ENCODE results near the gene RNFT1.
"Not testable (repeated sequence)": the region's sequence is repeated elsewhere in the genome, so short reads cannot be mapped to it uniquely, and the experiment has no call there.

Gene RNFT1, protein sequence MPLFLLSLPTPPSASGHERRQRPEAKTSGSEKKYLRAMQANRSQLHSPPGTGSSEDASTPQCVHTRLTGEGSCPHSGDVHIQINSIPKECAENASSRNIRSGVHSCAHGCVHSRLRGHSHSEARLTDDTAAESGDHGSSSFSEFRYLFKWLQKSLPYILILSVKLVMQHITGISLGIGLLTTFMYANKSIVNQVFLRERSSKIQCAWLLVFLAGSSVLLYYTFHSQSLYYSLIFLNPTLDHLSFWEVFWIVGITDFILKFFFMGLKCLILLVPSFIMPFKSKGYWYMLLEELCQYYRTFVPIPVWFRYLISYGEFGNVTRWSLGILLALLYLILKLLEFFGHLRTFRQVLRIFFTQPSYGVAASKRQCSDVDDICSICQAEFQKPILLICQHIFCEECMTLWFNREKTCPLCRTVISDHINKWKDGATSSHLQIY

DNA sequence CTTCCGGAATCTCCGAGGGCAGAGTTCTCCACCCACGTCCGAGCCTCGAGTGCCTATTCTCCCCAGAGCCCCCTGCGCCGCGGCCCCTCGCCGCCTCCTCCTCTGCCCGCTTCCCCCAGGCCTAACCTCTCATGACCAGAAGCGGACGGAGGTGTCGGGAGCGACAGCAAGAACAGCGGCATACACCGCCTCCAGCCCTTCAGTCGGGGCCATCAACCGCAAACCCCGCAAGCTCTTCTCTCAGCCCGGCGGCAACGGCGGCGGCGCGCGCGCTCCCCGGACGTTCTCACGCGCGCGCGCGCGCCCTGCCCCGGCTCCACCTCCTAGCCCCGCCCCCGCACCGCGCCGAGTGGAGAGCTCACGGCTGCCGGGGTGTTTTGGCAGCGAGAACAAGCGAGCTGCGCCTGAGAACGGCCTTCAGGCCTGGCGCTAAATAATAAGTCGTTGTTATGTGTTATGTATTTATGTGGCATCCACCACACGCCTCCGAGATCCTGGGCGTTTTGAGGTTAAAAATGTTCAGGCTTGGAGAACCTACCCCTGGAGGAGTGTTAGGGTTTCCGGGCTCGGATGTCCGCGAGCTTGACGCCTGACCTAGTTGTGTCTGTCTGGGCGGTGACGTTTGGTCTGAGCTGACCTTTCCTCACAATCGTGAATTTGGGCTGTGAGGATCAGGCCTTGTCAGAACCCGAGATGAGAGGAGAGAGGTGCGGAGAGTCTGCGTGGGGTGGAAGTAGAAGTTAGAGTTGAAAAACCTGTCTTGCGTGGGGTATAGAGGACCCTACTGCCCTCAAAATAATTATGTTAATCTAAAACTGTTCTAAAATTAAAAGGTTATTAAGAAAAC is at the start of gene RNFT1:
RNFT1 (minus strand) TSS at position 259 of the 847 bp plus-strand sequence; CDS start at position 182, 77 bp downstream.
- H3K9me3 ChIP-seq (ENCODE audit: control insufficient read depth, low read length) = no peaks in the 10 kb centered on the region
- H3K4me2 ChIP-seq (ENCODE audit: low read length) = peak within 1 kb of the TSS; percentile 42
- peak within 1 kb of the TSS; percentile 96 for H2AFZ ChIP-seq
- no peak for TF ChIP-seq CTCF (IDR thresholded peaks at IDR 0.05)
- H3K27ac ChIP-seq = peak within 1 kb of the TSS; percentile 78
- no peaks in the 10 kb centered on the region for H3K27me3 ChIP-seq (ENCODE audit: control insufficient read depth, insufficient read depth, low read length)
- H3K4me3 ChIP-seq (ENCODE audit: low read depth, low read length) = peak within 1 kb of the TSS; percentile 74
- no peaks in the 10 kb centered on the region for H3K36me3 ChIP-seq (ENCODE audit: control insufficient read depth, insufficient read depth, low read length)
- peak within 1 kb of the TSS; percentile 32 for H3K9ac ChIP-seq
- no peaks in the 10 kb centered on the region for H3K79me2 ChIP-seq
- no peaks in the 10 kb centered on the region for H3K4me1 ChIP-seq

DNA sequence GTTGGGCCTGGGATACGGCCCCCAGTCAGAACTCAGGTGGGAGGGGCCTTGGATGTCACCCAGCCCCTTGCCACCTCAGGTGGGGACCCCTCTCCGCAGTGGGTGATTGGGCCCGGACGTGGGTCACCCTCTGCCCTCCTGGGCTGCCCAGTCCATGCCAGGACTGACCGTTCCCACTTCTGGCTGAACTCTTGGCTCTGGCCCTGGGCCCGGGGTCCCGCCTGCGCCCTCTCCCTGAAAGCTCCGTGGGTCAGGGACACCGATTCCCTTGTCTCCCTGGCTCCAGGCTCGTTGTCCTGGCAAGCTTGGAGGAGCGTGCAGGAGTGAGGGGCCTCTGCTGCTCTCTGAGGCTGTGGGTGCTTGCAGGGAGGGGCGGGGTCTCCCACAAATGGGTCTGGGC is 44.8 kb upstream of the RNFT1 start:
- H3K4me1 ChIP-seq; H3K79me2 ChIP-seq; H3K4me3 ChIP-seq (ENCODE audit: low read depth, low read length); H3K4me2 ChIP-seq (ENCODE audit: low read length); H3K9ac ChIP-seq; H2AFZ ChIP-seq; H3K9me3 ChIP-seq (ENCODE audit: control insufficient read depth, low read length); H3K27ac ChIP-seq; H3K27me3 ChIP-seq (ENCODE audit: control insufficient read depth, insufficient read depth, low read length); H3K36me3 ChIP-seq (ENCODE audit: control insufficient read depth, insufficient read depth, low read length): not testable (repeated sequence)

GRCh38 chr17:60008377-60008776 is 43.8 kb upstream of the RNFT1 start:
- H3K36me3 ChIP-seq (ENCODE audit: control insufficient read depth, insufficient read depth, low read length); H3K9ac ChIP-seq; H3K4me2 ChIP-seq (ENCODE audit: low read length); H3K27me3 ChIP-seq (ENCODE audit: control insufficient read depth, insufficient read depth, low read length); H3K9me3 ChIP-seq (ENCODE audit: control insufficient read depth, low read length); H2AFZ ChIP-seq; H3K79me2 ChIP-seq; H3K4me1 ChIP-seq; H3K27ac ChIP-seq; H3K4me3 ChIP-seq (ENCODE audit: low read depth, low read length): not testable (repeated sequence)

DNA sequence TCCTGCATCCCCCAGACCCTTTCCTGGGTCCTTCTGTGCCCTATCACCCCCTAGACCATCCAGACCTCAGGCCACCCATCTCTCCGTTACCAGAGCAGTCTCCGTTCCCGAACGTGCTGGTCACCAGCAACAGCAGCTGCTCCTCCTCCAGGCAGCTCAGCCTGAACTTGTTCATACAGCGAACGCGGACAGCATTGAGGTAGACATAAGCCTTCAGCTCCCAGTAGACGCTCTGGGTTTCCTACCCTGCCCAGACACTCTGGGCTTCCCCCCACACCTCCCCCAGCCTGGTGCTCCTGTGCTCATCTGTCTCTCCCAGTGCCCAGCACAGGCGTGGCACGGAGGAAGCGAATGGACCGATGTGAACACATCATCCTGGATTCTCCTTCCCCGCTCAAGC is 41.6 kb upstream of the RNFT1 start:
- no peak for TF ChIP-seq CTCF (IDR thresholded peaks at IDR 0.05)
- Histone ChIP-seq H3K36me3 (ENCODE audit: control insufficient read depth, insufficient read depth, low read length) (no peaks in the 10 kb centered on the region), H3K9me3 (ENCODE audit: control insufficient read depth, low read length) (no peaks in the 10 kb centered on the region), H3K4me3 (ENCODE audit: low read depth, low read length) (no peak overlapping the region), H2AFZ (no peak overlapping the region), H3K79me2 (no peaks in the 10 kb centered on the region), H3K4me1 (no peaks in the 10 kb centered on the region), H3K27me3 (ENCODE audit: control insufficient read depth, insufficient read depth, low read length) (no peaks in the 10 kb centered on the region), H3K4me2 (ENCODE audit: low read length) (no peak overlapping the region), H3K27ac (no peak overlapping the region), H3K9ac (no peak overlapping the region)

DNA sequence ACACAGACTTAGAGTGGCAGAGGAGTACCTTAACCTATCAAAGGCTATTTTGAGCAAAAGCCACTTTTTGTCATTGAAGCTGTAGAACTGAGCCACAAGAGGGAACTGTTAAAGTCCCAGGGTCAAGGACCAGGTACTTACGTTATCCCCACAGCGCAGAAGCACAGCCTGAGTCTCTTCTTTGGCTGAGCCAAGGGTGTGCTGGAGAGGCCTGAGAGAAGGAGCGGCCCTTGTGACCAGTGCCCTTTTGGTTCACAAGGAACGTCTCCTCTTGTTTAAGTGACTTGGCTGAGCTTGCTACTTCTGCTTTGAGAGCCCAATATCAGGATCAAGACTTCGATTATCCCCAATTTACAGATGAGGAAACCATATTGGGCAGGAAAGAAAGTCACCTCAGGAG is 40.0 kb upstream of the RNFT1 start:
- not testable (repeated sequence) for H3K27ac ChIP-seq; H3K4me1 ChIP-seq; H3K79me2 ChIP-seq; H2AFZ ChIP-seq; H3K4me3 ChIP-seq (ENCODE audit: low read depth, low read length); H3K9ac ChIP-seq; H3K9me3 ChIP-seq (ENCODE audit: control insufficient read depth, low read length); H3K27me3 ChIP-seq (ENCODE audit: control insufficient read depth, insufficient read depth, low read length); H3K4me2 ChIP-seq (ENCODE audit: low read length); H3K36me3 ChIP-seq (ENCODE audit: control insufficient read depth, insufficient read depth, low read length)

DNA sequence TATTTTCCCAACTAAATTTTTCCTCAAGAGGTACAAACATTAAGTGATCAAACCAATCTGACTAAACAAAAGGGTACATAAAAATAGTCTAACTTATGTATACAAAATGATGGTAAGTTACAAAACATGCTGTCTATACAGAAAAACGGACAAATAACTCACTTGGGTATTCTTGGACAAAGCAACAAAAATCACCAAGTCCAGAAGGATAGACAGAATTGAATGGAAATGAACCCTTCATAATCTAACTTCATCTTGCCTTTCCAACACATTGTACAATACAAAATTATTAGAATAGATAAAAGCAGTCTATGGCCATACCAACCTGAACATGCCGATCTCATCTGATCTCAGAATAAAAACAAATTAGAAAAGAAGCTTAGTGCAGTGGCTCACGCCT is 37.9 kb upstream of the RNFT1 start:
- not testable (repeated sequence) for H3K27me3 ChIP-seq (ENCODE audit: control insufficient read depth, insufficient read depth, low read length); H3K9ac ChIP-seq; H3K9me3 ChIP-seq (ENCODE audit: control insufficient read depth, low read length); H3K4me2 ChIP-seq (ENCODE audit: low read length); H3K4me1 ChIP-seq; H2AFZ ChIP-seq; H3K36me3 ChIP-seq (ENCODE audit: control insufficient read depth, insufficient read depth, low read length); H3K27ac ChIP-seq; H3K79me2 ChIP-seq; H3K4me3 ChIP-seq (ENCODE audit: low read depth, low read length)

GRCh38 chr17:59996608-59997007 is 32.1 kb upstream of the RNFT1 start:
- H3K4me1 ChIP-seq; H3K4me2 ChIP-seq (ENCODE audit: low read length); H3K36me3 ChIP-seq (ENCODE audit: control insufficient read depth, insufficient read depth, low read length); H3K9me3 ChIP-seq (ENCODE audit: control insufficient read depth, low read length); H3K4me3 ChIP-seq (ENCODE audit: low read depth, low read length); H3K79me2 ChIP-seq; H3K27me3 ChIP-seq (ENCODE audit: control insufficient read depth, insufficient read depth, low read length); H3K9ac ChIP-seq; H3K27ac ChIP-seq; H2AFZ ChIP-seq: not testable (repeated sequence)

DNA sequence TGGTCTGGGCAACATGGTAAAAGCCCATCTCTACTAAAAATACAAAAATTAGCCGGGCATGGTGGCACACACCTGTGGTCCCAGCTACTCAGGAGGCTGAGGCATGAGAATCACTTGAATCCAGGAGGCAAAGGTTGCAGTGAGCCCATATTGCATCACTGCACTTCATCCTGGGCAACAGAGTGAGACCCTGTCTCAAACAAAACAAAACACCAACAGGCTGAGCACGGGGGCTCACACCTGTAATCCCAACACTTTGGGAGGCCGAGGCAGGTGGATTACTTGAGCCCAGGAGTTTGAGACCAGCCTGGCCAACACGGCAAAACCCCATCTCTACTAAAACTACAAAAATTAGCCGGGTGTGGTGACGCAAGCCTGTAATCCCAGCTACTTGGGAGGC is 10.6 kb upstream of the RNFT1 start:
- not testable (repeated sequence) for H3K4me2 ChIP-seq (ENCODE audit: low read length); H3K9me3 ChIP-seq (ENCODE audit: control insufficient read depth, low read length); H3K9ac ChIP-seq; H2AFZ ChIP-seq; H3K79me2 ChIP-seq; H3K27me3 ChIP-seq (ENCODE audit: control insufficient read depth, insufficient read depth, low read length); H3K36me3 ChIP-seq (ENCODE audit: control insufficient read depth, insufficient read depth, low read length); H3K27ac ChIP-seq; H3K4me3 ChIP-seq (ENCODE audit: low read depth, low read length); H3K4me1 ChIP-seq

DNA sequence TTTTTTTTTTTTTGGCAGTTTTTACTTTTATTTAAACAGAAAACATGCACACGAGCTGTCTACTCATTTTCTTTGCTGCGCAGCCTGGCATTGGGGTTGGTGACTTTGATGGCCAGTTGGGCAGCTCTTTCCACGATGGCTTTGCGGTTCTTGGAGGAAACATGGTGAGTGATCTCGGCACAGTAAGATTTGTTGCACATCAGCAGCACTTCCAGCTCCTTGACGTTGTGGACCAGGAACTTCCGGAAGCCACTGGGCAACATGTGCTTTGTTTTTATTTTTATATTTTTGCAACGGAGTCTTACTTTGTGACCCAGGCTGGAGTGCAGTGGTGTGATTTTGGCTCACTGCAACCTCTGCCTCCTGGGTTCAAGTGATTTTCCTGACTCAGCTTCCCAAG is 8.9 kb upstream of the RNFT1 start:
- not testable (repeated sequence) for H3K4me1 ChIP-seq; H3K9me3 ChIP-seq (ENCODE audit: control insufficient read depth, low read length); H3K9ac ChIP-seq; H3K27ac ChIP-seq; H3K4me2 ChIP-seq (ENCODE audit: low read length); H3K36me3 ChIP-seq (ENCODE audit: control insufficient read depth, insufficient read depth, low read length); H3K27me3 ChIP-seq (ENCODE audit: control insufficient read depth, insufficient read depth, low read length); H3K79me2 ChIP-seq; H3K4me3 ChIP-seq (ENCODE audit: low read depth, low read length); H2AFZ ChIP-seq

Measured in parathyroid adenoma (tissue), 2 donors.